ENCODE results near the gene CD37.

Gene CD37

GRCh38 chr19:49383599-49383998 lies 48.4 kb downstream of the CD37 start:
- no peak for DNase-seq

GRCh38 chr19:49387936-49388372 lies 52.7 kb downstream of the CD37 start, which contains the start of gene KASH5:
Gene KASH5, plus strand, starts transcription at chr19:49388249. Its CDS starts 2,635 bp downstream, at chr19:49390884.
- DNase-seq: peak; percentile 93

GRCh38 chr19:49389406-49389805 lies 54.2 kb downstream of the CD37 start:
- no peak for DNase-seq

Measured in stimulated activated CD8-positive, alpha-beta memory T cell treated with anti-CD3 and anti-CD28 coated beads, Interleukin-4, amount 100 ng/mL, for 48 hours (primary cell).